ENCODE results near the gene SENP1. TPM values are rescaled to one million over a fixed set of nuclear protein-coding genes. Genes with fewer than 3 reads are reported as not detected.

The SENP1 gene
- total RNA-seq, 4 donors from 2014 or later: 24.1 to 43.9 (median 32.4) TPM

- Histone ChIP-seq H3K4me3 (no peak overlapping the region), H3K27me3 (no peaks in the 10 kb centered on the region), H3K4me1 (no peaks in the 10 kb centered on the region), H3K27ac (no peak overlapping the region), H3K36me3 (no peaks in the 10 kb centered on the region), H3K9me3 (no peaks in the 10 kb centered on the region)
- no peak for DNase-seq
- intact Hi-C loops (cut with DNase I; ENCODE audit: low total_unique reads): no loop called here
- TF ChIP-seq POLR2A (IDR thresholded peaks at IDR 0.05) (no peak), CTCF (IDR thresholded peaks at IDR 0.05) (no peak)
Measured at GRCh38 chr12:48065041-48065440, 40.8 kb downstream of the SENP1 start.

- Histone ChIP-seq H3K9me3 (no peaks in the 10 kb centered on the region), H3K4me1 (no peaks in the 10 kb centered on the region), H3K27me3 (no peaks in the 10 kb centered on the region), H3K27ac (no peak overlapping the region), H3K4me3 (no peak overlapping the region), H3K36me3 (no peaks in the 10 kb centered on the region)
- TF ChIP-seq CTCF (IDR thresholded peaks at IDR 0.05) (no peak), POLR2A (IDR thresholded peaks at IDR 0.05) (no peak)
- no peak for DNase-seq
- intact Hi-C loops (cut with DNase I; ENCODE audit: low total_unique reads): no loop called here
Measured at GRCh38 chr12:48063530-48063929, 42.3 kb downstream of the SENP1 start.

GRCh38 chr12:48061938-48062719 lies 43.8 kb downstream of the SENP1 start:
- intact Hi-C loops (cut with DNase I; ENCODE audit: low total_unique reads): no loop called here
- TF ChIP-seq POLR2A (IDR thresholded peaks at IDR 0.05) (no peak), CTCF (IDR thresholded peaks at IDR 0.05) (no peak)
- no peaks in the 10 kb centered on the region for H3K36me3 ChIP-seq
- H3K4me1 ChIP-seq: no peaks in the 10 kb centered on the region
- DNase-seq: no peak
- no peaks in the 10 kb centered on the region for H3K9me3 ChIP-seq
- no peak overlapping the region for H3K27ac ChIP-seq
- H3K27me3 ChIP-seq: no peaks in the 10 kb centered on the region
- no peak overlapping the region for H3K4me3 ChIP-seq

- intact Hi-C loops (cut with DNase I; ENCODE audit: low total_unique reads): no loop called here
- no peaks in the 10 kb centered on the region for H3K9me3 ChIP-seq
- TF ChIP-seq CTCF (IDR thresholded peaks at IDR 0.05) (no peak), POLR2A (IDR thresholded peaks at IDR 0.05) (no peak)
- no peak overlapping the region for H3K4me3 ChIP-seq
- H3K36me3 ChIP-seq: no peaks in the 10 kb centered on the region
- no peaks in the 10 kb centered on the region for H3K4me1 ChIP-seq
- no peaks in the 10 kb centered on the region for H3K27me3 ChIP-seq
- DNase-seq: no peak
- no peak overlapping the region for H3K27ac ChIP-seq
Measured at GRCh38 chr12:48060474-48060873, 45.4 kb downstream of the SENP1 start.

GRCh38 chr12:48058771-48059170 lies 47.1 kb downstream of the SENP1 start:
- no peaks in the 10 kb centered on the region for H3K4me1 ChIP-seq

More at GRCh38 chr12:48058771-48059170, 47.1 kb downstream of the SENP1 start:
- Histone ChIP-seq H3K27me3 (no peaks in the 10 kb centered on the region), H3K36me3 (no peaks in the 10 kb centered on the region), H3K27ac (no peak overlapping the region), H3K9me3 (no peaks in the 10 kb centered on the region), H3K4me3 (no peak overlapping the region)
- intact Hi-C loops (cut with DNase I; ENCODE audit: low total_unique reads): no loop called here
- no peak for DNase-seq
- no peak for TF ChIP-seq POLR2A (IDR thresholded peaks at IDR 0.05)
- no peak for TF ChIP-seq CTCF (IDR thresholded peaks at IDR 0.05)

Data from uterus (tissue), 4 donors.